ENCODE measurements around the gene STAT2.

DNA sequence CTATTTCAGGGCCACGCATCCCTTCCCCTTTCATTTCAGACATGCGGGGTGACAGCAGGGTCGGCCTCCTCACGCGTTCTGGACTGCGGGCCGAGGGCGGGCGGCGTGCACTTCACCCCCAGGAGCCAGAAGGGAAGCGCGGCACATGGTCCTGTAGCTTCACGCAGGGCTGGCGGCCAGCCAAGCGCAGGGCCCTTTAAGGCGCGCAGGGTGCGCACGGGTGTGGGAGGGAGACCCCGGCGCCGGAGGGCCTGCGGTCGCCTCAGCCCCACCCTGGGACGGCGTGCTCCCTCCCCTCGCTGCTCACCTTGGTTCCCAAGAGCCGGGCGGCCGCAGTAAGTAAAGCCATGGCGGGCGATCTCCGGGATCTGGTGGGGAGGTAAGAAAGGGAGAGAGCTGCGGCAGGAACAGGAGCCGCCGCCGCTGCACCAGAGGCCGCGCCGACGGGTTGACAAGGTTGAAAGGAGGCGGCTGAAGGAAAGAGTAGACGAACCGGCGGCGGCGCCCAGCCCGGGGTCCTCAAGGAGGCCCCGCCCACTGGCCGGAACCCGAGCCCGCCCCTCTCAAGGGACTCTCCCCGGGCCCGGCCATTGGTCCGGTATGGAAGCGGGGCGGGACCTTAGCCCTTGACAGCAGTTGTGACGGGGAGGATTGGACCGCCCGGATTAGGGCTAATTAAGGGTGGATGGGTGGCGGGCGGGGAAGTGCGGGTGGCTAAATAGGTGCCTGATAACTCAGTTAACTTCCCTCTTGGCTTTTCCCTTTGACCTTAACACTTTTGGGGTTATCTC, 59.9 kb downstream of the STAT2 start, which contains the start of gene CS:
- TF ChIP-seq, protein P1, sequence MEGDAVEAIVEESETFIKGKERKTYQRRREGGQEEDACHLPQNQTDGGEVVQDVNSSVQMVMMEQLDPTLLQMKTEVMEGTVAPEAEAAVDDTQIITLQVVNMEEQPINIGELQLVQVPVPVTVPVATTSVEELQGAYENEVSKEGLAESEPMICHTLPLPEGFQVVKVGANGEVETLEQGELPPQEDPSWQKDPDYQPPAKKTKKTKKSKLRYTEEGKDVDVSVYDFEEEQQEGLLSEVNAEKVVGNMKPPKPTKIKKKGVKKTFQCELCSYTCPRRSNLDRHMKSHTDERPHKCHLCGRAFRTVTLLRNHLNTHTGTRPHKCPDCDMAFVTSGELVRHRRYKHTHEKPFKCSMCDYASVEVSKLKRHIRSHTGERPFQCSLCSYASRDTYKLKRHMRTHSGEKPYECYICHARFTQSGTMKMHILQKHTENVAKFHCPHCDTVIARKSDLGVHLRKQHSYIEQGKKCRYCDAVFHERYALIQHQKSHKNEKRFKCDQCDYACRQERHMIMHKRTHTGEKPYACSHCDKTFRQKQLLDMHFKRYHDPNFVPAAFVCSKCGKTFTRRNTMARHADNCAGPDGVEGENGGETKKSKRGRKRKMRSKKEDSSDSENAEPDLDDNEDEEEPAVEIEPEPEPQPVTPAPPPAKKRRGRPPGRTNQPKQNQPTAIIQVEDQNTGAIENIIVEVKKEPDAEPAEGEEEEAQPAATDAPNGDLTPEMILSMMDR (conservative IDR thresholded peaks at IDR 0.05 in 1 of 2, IDR thresholded peaks at IDR 0.05 in 1 of 2; ENCODE audit: extremely low read depth in 1 of 2, insufficient read depth in 1 of 2, low read depth in 1 of 2, low read length in 2 of 2): no peak
- TF ChIP-seq EZH2 (IDR thresholded peaks at IDR 0.05; ENCODE audit: borderline replicate concordance, low read length): no peak
